HG03565 (cell line): ENCODE results near the gene ABI1.
"Not testable (repeated sequence)": the region's sequence is repeated elsewhere in the genome, so short reads cannot be mapped to it uniquely, and the experiment has no call there.

Source experiments
- ATAC-seq: cut with Tn5 transposase; IDR thresholded peaks from one replicate; pipeline ENCODE4 v1.9.1; 2021; ENCODE audit warnings: mild to moderate bottlenecking, moderate library complexity; ENCODE audit not compliant: unreplicated experiment

The ABI1 gene

DNA sequence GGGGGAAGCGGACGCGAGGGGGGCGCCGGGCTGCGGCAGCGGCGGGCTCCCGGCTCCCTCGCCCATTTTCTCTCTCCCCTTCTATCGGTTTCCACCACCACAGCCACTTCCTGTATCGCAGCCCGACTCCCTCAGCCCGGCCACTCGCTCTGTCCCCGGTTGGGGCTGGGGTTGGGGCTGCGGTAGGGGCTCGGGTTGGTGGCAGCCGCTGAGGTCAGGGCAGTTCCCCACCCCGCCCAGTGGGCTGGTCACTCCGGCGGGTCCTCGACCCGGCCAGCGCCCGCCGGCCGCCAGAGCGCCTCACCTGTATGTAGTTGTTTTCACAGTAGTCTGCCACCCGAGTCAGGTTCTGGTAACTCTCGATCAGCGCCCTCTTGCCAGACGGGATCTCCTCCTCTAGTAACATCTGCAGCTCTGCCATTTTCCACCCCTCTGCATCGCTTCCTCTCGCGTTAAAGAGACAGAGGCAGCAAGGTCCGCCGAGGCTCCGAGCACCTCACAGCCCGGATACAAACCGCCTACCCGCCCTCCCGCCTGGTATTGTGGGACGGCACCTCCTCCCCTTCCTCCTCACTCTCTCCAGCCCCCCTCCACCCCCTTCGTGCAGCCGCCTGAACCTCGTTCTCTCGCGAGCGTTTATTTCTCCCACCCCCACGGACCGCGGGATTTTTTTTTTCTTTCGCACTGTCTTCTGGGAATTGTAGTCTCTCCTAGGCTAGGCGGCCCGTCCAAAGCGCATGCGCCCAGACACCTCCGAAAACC, at the start of gene ABI1:
Gene ABI1 (minus strand): TSS at position 516 of the 762 bp plus-strand sequence. CDS start 95 bp downstream, at position 421.
- peak; percentile 57 for ATAC-seq

GRCh38 chr10:26909753-26910152, 49.0 kb upstream of the ABI1 start:
- no peak for ATAC-seq

DNA sequence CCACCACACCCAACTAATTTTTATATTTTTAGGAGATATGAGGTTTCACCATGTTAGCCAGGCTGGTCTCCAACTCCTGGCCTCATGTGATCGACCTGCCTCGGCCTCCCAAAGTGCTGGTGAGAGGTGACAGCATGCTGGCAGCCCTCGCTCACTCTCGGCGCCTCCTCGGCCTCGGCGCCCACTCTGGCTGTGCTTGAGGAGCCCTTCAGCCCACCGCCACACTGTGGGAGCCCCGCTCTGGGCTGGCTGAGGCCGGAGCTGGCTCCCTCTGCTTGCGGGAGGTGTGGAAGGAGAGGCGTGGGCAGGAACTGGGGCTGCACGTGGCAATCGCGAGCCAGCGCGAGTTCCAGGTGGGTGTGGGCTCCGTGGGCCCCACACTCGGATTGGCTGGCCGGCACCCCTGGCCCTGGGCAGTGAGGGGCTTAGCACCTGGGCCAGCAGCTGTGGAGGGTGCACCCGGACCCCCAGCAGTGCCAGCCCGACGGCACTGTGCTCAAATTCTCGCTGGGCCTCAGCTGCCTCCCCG, 44.6 kb upstream of the ABI1 start:
- ATAC-seq = not testable (repeated sequence)

- no peak for ATAC-seq
Measured at GRCh38 chr10:26903431-26904217, 42.9 kb upstream of the ABI1 start.

- ATAC-seq = peak; percentile 46
Measured at GRCh38 chr10:26892306-26892923, 31.7 kb upstream of the ABI1 start.

- no peak for ATAC-seq
Measured at GRCh38 chr10:26890956-26891355, 30.2 kb upstream of the ABI1 start.

DNA sequence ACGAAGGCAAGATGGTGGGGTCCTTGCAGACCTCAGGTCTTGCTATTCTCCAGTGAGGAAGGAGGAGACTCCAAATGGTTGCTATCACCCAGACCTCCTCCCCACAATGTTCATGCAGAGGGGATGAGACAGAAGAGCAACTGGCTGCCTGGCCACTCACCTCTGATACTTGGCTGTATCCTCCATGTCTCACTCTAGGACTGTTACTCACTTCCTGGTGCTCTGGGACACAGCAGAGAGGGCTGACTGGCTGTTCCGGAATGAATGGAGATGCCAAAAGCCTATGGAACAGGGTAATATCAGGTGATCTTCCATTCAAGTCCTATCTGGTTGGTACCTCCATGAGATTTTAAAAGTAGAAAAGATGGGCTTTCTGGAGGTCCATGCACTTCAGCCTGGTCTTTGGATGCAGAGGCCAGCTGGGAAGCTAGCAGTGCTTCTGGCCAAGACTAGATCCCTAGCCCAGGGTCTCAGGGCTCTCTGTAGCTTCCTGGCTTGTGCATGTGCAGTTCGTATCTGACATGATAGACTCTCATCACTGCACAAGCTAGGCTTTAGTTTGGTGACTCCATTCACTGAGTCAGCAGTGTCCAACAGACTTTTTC, 27.0 kb upstream of the ABI1 start:
- no peak for ATAC-seq

DNA sequence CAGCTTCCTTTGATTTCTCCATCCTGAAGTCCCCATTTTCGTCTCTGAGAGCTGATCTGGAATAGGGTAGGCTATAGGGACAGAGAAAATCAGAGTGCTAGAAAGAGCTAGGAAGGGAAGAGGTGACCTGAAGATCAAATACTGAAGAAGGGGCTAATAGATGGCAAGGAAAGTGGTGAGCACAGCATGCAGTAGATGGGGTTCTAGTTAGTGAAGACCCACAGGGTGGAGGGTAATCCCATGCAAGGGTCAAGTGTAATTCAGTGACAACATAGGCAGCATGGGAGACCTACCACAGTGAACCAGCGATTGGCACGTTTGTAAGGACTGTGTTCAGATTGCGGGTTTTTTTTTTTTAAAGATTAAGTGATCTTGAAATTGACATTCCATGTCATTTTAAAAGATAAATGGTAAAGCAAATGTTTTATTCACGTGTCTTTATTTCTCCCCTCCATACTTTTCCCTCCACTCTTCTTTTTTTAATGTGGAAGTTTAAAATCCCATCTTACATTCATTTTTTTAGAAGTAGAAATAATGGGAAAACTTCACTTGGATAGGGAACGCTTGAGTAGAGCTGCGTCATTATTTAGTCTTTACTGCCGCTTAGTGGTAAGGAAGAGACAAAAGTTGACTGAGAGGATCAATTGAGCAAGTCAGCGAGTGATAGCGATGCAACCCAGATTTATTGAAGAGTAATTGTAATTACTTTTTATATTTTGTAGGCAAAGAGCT, 21.0 kb upstream of the ABI1 start:
- ATAC-seq = peak; percentile 60

DNA sequence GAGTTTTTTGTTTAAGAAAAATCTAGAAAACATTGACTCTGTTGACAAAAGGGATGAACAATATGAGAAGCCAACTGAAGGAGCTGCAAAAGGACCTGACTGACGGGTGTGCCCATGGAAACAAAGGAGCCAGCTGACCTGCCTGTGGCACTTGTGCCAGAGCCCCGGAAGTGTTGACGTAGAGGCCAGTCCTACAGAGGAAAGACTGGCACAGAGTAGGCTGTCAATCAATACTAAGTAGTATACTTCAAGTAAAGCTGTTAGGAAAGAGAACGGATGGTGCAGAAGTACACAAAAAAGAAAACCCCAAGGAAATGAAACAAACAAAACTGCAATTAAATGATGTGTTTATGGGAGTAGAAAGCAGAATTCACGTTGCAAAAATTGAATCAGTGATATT, 19.0 kb upstream of the ABI1 start:
- no peak for ATAC-seq

DNA sequence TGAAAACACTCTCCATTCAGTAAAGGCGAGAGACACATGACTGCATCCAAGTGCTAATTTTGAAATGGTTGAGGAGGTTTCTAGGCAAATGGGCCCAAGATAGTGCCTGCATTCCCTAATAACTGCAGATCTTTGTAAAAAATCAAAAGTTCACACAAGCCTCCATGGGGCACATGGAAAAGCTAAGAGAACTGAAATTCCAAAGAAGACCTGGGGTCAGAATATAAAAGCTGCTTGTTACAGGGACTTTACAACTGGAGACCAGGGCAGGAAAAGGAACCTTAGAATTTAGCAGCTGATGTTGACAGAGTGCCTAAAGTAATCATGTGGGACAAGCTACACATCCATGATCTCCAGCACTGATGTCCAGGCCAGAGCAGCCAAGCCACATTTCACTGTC, 10.0 kb upstream of the ABI1 start:
- no peak for ATAC-seq

- ATAC-seq = no peak
Measured at GRCh38 chr10:26869528-26869927, 8.8 kb upstream of the ABI1 start.

DNA sequence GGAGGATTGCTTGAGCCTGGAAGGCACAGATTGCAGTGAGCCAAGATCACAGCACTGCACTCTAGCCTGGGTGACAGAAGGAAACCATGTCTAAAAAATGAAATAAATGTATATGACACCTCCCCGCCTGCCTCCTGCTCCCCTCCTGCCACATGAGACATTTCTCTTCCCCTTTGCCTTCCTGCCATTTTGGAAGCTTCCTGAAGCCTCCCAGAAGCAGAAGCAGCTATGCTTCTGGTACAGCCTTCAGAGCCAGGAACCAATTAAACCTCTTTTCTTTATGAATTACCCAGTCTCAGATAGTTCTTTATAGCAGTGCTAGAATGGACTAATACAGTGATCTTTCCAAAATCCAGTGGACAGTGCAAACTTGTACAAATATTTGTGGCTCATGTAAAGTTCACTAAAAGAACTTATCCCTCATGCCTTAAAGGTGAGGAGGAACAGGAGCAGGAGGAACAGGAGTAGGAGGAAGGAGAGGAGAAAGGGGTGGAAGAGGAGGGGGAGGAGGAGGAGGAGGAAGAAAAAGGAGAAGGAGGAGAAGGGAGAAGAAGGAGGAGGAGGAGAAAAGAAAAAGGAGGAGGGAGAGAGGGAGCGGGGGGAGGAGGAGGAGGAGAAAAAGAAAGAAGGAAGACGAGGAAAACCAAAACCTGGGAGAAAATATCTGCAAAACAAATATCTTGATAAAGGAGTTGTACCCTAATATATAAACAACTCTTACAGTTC, 2.8 kb upstream of the ABI1 start:
- ATAC-seq = no peak

- ATAC-seq = no peak
Measured at GRCh38 chr10:26861205-26861998, 644 bp upstream of the ABI1 start.

DNA sequence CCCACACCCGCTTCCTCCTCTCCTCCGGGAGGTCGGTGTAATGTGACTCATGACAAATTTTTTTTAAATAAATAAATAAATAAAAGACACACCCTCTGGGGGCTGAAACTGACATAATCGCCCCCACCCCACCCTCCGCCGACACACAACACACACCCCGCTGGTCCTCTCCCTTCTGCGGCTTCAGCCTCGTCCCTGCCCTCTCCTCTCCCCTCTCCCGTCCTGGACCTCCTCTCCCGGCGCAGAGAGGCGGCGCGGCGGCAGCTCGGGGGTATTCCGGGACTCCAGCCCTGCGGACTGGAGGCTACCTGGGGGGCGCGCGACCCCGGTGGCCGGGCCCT, 686 bp downstream of the ABI1 start:
- ATAC-seq = peak; percentile 9

- no peak for ATAC-seq
Measured at GRCh38 chr10:26859241-26860101, 1.3 kb downstream of the ABI1 start.

DNA sequence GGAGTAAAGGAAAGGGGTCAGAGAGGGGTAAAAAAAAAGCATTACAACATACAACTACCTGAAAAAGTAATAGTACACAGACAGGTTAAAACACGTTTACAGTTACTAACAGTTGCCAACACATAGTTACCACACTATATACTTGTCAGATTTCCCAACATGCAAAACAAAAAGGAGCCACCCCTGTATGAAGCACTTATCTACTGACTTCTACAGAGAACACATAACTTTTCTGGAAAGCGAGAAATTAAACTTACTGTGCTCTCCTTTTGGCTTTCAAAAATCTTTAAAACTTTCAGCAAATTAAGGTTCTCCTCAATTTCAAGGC, 2.1 kb downstream of the ABI1 start:
- ATAC-seq = no peak

- ATAC-seq = peak; percentile 27
Measured at GRCh38 chr10:26857991-26858706, 2.6 kb downstream of the ABI1 start.

DNA sequence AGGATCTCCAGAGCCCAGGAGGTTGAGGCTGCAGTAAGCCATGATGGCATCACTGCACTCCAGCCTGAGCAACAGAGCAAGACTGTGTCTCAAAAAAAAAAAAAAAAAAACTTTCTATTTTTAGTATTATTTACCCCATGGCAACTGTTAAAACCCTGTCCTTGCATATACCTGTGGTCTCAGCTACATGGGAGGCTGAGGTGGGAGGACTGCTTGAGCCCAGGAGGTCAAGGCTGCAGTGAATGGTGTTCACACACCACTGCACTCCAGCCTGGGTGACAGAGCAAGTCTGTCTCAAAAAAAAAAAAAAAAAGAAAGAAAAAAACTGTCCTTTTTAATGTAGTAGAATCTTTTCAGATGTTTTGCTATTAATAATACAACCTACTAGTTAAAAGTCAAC, 3.2 kb downstream of the ABI1 start:
- ATAC-seq = peak; percentile 1
